ENCODE data around the gene MYH7B. TPM values are rescaled to one million over a fixed set of nuclear protein-coding genes. Genes with fewer than 3 reads are reported as not detected.

The MYH7B gene
- total and polyA plus RNA-seq, 2 donors (not counting 3 experiments of a cell fraction or from before 2014, with no cell fraction given): 0.03 TPM; not detected in 1

DNA sequence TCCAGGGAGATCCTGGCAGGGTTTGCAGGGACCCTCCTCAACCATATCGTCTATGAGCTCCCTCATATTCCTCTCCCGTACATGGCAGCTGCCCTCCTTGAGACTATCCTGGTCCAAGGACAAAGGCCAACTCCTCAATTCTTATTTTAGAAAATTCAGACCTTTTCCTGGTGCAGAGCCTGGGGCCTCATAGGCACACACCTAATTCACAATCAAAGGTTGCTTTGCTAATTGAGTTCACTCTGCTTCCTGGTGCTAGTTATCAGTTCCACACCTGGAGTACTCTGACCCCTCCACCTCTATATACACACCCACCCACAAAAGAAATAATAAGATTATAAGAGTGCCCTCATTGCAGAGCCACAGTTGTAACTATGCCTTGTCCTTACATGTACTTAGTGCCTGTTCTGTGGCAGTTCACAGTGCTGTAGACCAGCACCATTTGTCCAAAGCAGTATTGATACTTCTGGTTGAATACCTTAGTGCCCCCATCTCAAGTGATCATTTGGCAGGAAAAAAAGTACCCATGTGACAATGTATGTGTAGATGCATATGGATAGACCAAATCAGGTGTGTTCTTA, 38.8 kb upstream of the MYH7B start:
- Histone ChIP-seq H3K9ac (replicated peaks; ENCODE audit: extremely low read depth, insufficient read depth, low read length) (no peak overlapping the region), H4K20me1 (replicated peaks; ENCODE audit: control insufficient read depth, extremely low read depth, insufficient read depth, low read length) (no peaks in the 10 kb centered on the region), H3K9me1 (replicated peaks; ENCODE audit: control insufficient read depth, extremely low read depth, insufficient read depth, low read length) (no peaks in the 10 kb centered on the region), H3K9me3 (replicated peaks; ENCODE audit: control insufficient read depth, insufficient read depth, low read length) (no peaks in the 10 kb centered on the region), H3K27me3 (ENCODE audit: control insufficient read depth in 2 of 2, insufficient read depth in 2 of 2, low read length in 2 of 2) (no peaks in the 10 kb centered on the region), H2AFZ (ENCODE audit: low read depth, low read length) (no peak overlapping the region), H3K36me3 (ENCODE audit: control insufficient read depth in 2 of 2, extremely low read depth in 1 of 2, insufficient read depth in 2 of 2, low read length in 2 of 2) (peaks cover 0 to 8% of the 10 kb centered on the region in 2 experiments), H3K27ac (ENCODE audit: insufficient read depth, low read depth, low read length) (no peak overlapping the region), H3K4me2 (ENCODE audit: insufficient read depth, low read length) (no peak overlapping the region), H3K4me1 (ENCODE audit: control insufficient read depth, extremely low read depth, insufficient read depth, low read length) (no peaks in the 10 kb centered on the region), H3K79me2 (ENCODE audit: control insufficient read depth, insufficient read depth, low read length) (no peaks in the 10 kb centered on the region), H3K4me3 (replicated peaks in 1 of 3; ENCODE audit: insufficient read depth in 1 of 3, low read depth in 1 of 3, low read length in 3 of 3) (no peak overlapping the region)
- DNase-seq (ENCODE audit: low read depth, low spot score) (no peak), FAIRE-seq (no peak)
- ChIA-PET CTCF (interaction anchor here (1.1 to 1.9 kb wide), 4 partner anchors 9 to 43 kb away, joined by 4 to 5 read pairs (median 5); no protein-coding TSS in a partner anchor), POLR2A (no interaction called here)
- dilution Hi-C loops (cut with MboI; ENCODE audit: extremely low pct_ligation_motif_present, low sequenced_read_pairs): no loop called here
- TF ChIP-seq, protein P1, sequence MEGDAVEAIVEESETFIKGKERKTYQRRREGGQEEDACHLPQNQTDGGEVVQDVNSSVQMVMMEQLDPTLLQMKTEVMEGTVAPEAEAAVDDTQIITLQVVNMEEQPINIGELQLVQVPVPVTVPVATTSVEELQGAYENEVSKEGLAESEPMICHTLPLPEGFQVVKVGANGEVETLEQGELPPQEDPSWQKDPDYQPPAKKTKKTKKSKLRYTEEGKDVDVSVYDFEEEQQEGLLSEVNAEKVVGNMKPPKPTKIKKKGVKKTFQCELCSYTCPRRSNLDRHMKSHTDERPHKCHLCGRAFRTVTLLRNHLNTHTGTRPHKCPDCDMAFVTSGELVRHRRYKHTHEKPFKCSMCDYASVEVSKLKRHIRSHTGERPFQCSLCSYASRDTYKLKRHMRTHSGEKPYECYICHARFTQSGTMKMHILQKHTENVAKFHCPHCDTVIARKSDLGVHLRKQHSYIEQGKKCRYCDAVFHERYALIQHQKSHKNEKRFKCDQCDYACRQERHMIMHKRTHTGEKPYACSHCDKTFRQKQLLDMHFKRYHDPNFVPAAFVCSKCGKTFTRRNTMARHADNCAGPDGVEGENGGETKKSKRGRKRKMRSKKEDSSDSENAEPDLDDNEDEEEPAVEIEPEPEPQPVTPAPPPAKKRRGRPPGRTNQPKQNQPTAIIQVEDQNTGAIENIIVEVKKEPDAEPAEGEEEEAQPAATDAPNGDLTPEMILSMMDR (IDR thresholded peaks at IDR 0.05; ENCODE audit: extremely low read depth in 1 of 2, insufficient read depth in 1 of 2, low read depth in 1 of 2, low read length in 2 of 2): no peak
- TF ChIP-seq POLR2AphosphoS5 (IDR thresholded peaks at IDR 0.05; ENCODE audit: insufficient read depth, low read depth, low read length): no peak
- intact Hi-C loops (cut with micrococcal nuclease): no loop called here
- no TSS peak for BruUV-seq (replicated peaks)

DNA sequence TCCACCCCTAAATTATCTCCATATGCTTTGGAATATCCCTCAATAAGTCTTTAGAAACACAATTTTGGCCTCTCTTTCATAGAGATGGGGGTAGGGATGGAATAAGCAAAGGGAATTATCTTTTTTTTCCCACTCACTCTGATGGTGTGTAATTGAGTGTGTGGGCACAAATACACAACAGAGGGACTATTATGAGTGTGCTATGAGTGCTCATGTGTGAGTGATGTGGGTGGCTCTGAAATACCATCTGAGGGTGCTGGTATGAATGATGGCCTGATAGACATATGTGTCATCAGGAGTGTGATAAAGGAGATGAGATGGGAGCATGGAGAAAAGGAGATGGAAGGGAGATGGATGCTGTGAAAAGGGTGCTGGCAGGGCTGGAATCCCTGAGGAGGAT, 35.6 kb upstream of the MYH7B start:
- dilution Hi-C loops (cut with MboI; ENCODE audit: extremely low pct_ligation_motif_present, low sequenced_read_pairs): no loop called here
- TF ChIP-seq MYC (IDR thresholded peaks at IDR 0.05; ENCODE audit: low read depth, low read length) (no peak), GATA2 (IDR thresholded peaks at IDR 0.05; ENCODE audit: insufficient read depth, insufficient read length, low read depth, low read length) (no peak), POLR2AphosphoS5 (IDR thresholded peaks at IDR 0.05; ENCODE audit: insufficient read depth, low read depth, low read length) (no peak), POLR2A (IDR thresholded peaks at IDR 0.05; ENCODE audit: low read depth, low read length) (no peak), FOS (IDR thresholded peaks at IDR 0.05; ENCODE audit: borderline replicate concordance, insufficient read depth, low read length) (no peak), JUN (IDR thresholded peaks at IDR 0.05; ENCODE audit: borderline replicate concordance, insufficient read depth, insufficient read length, low read depth) (no peak), EZH2 (IDR thresholded peaks at IDR 0.05; ENCODE audit: borderline replicate concordance, low read depth, low read length, severe bottlenecking) (no peak)
- TF ChIP-seq, protein P1 (IDR thresholded peaks at IDR 0.05; ENCODE audit: extremely low read depth in 1 of 2, insufficient read depth in 1 of 2, low read depth in 1 of 2, low read length in 2 of 2): no peak
- TF ChIP-seq, protein P2, sequence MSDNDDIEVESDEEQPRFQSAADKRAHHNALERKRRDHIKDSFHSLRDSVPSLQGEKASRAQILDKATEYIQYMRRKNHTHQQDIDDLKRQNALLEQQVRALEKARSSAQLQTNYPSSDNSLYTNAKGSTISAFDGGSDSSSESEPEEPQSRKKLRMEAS (IDR thresholded peaks at IDR 0.05; ENCODE audit: insufficient read depth, insufficient read length): no peak

More for the DNA sequence above, 35.6 kb upstream of the MYH7B start:
- FAIRE-seq (no peak), DNase-seq (ENCODE audit: low read depth, low spot score) (no peak)
- no peak overlapping the region for H3K4me3 ChIP-seq (replicated peaks in 1 of 3; ENCODE audit: insufficient read depth in 1 of 3, low read depth in 1 of 3, low read length in 3 of 3)
- H3K27me3 ChIP-seq (ENCODE audit: control insufficient read depth in 2 of 2, insufficient read depth in 2 of 2, low read length in 2 of 2): no peaks in the 10 kb centered on the region
- peaks cover 2 to 8% of the 10 kb centered on the region in 2 experiments for H3K36me3 ChIP-seq (ENCODE audit: control insufficient read depth in 2 of 2, extremely low read depth in 1 of 2, insufficient read depth in 2 of 2, low read length in 2 of 2)
- H3K4me2 ChIP-seq (ENCODE audit: insufficient read depth, low read length): no peak overlapping the region
- intact Hi-C loops (cut with micrococcal nuclease): no loop called here
- CTCF ChIA-PET: interaction anchor here (1.2 kb wide), 1 partner anchor 46 kb away, joined by 4 read pairs; no protein-coding TSS in a partner anchor
- no peak overlapping the region for H3K9ac ChIP-seq (replicated peaks; ENCODE audit: extremely low read depth, insufficient read depth, low read length)
- H3K4me1 ChIP-seq (ENCODE audit: control insufficient read depth, extremely low read depth, insufficient read depth, low read length): no peaks in the 10 kb centered on the region
- no peaks in the 10 kb centered on the region for H3K9me1 ChIP-seq (replicated peaks; ENCODE audit: control insufficient read depth, extremely low read depth, insufficient read depth, low read length)
- H4K20me1 ChIP-seq (replicated peaks; ENCODE audit: control insufficient read depth, extremely low read depth, insufficient read depth, low read length): no peaks in the 10 kb centered on the region
- no TSS peak for BruUV-seq (replicated peaks)
- H2AFZ ChIP-seq (ENCODE audit: low read depth, low read length): no peak overlapping the region
- H3K27ac ChIP-seq (ENCODE audit: insufficient read depth, low read depth, low read length): no peak overlapping the region
- no peaks in the 10 kb centered on the region for H3K9me3 ChIP-seq (replicated peaks; ENCODE audit: control insufficient read depth, insufficient read depth, low read length)
- POLR2A ChIA-PET: no interaction called here
- no peaks in the 10 kb centered on the region for H3K79me2 ChIP-seq (ENCODE audit: control insufficient read depth, insufficient read depth, low read length)
